ENCODE data around the gene APOBEC3C.
"Not testable (repeated sequence)": the region's sequence is repeated elsewhere in the genome, so short reads cannot be mapped to it uniquely, and the experiment has no call there.

DNA sequence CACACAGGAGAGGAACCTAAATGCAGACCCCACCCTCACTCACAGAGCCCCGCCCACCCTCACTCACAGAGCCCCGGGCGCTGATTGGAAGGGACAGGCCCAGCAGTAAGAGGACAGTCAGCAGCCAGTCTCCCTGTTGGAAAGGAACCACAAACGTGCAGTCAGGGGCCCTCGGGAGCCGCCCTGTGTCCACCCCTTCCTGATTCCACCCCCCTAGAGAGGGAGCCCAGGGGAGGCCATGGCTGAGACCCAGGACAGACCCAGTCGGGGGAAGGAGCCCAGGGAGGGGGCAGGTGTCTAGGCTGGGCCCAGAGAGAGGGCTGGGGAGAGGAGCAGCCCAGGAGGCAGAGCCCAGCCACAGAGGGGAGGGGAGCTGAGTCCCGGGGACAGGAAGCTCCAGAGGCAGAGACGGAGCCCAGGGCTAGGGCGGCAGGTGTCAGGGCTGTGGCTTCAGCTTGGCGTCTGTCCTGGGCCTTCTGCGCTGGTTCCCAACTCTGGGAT, 21.1 kb upstream of the APOBEC3C start:
- TF ChIP-seq POLR2A, CTCF (IDR thresholded peaks at IDR 0.05): not testable (repeated sequence)
